Posterior cingulate gyrus (tissue), 11 donors: Measurements from ENCODE around the gene LZTS2.
A peak's percentile ranks its signal among the peaks of the same experiment; 100 is the strongest.

Experiments used
- DNase-seq, 10 donors: peaks; one replicate each; pipeline versions ENCODE4 v3.0.0 to v3.0.0-alpha.2; 2020 to 2021; ENCODE audit warnings: mixed read lengths in 3 of 10
- intact Hi-C: fragments of 100-400 bp; cut with DNase I; formaldehyde crosslinking; loops from one replicate; pipeline ENCODE4 v1.15.1; 2023

Gene LZTS2

DNA sequence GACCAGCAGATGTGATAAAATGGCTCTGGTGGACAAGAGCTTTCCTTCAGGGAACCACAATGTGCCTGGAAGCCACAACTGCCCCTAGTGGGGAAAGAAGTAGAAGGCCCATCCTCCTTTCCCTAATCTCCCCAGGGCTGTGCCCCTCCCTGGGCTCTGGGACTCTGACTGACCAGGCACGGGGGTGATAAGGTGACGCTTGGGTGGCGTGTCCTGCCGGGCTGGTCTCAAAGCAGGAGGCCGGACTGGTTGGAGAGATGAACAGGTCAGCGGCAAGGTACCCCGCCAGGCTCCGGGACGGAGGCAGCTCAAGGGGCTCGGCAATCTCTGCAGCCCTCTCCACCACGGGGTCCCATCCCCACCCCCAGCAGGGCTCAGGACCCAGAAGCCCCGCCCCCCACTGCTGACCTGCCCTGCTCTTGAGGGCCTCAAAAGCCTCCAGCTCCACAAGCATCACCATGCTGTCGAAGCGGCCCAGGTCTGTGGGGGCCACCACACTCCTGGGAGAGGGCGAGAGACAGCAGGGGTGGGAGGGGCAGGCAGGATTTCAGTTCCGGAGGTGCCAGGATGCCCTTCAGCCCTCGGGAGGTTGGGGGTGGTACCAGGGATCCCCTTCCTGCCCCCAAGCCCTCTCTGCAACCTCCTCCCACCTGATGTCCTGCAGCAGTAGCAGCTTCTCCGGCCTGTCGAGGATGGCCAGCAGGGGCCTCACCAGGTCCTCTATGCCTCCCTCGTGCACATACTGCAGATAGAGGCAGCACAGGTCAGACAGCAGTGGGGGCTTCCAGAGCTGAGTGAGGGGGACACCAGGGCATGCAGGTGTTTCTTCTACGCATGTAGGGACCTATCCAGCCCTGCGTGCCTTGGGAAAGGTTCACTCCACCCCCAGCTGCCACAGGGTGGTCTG is 12.2 kb downstream of the LZTS2 start:
- peak in 1 of 10 donors; percentile 86 for DNase-seq
- intact Hi-C loops = no loop called here

DNA sequence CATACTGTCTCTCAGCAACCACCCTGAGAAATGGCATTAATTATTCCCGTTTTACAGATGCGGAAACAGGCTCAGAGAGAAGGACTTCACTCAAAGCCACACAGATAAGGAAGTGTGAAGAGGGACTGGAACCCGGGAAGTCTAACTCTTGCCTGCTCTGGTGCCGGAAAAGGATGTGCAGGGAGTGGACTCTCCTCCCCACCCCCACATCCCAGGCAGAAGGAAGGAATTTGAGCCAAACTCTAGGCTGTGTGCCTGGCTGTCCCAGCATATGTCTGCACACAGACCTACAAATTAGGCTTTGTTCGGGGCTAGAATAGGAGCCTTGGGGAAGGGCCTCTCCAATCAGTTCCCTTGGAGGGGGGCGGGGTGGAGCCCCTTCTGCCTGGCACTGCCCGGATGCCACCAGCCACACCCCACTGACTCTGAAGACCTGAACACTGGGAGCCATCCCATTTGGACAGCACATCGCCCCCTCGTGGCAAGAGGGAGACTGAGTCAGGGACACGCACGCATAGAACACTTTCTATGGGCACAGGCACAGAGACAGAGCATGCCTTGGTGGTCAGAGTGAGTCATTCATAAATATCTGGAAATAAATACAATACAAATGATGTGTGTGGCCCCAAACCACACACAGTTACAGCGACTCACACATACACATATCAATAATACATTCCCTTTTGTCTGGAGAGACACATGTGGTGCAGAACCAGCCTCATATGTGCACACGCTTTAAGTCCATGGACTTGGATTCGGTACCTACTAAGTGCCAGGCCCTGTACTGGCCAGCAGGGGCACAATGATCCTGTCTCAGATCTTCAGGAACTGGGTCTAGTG is 13.1 kb downstream of the LZTS2 start:
- DNase-seq = peak; percentile 86 to 99 (median 96)
- intact Hi-C loops = no loop called here

DNA sequence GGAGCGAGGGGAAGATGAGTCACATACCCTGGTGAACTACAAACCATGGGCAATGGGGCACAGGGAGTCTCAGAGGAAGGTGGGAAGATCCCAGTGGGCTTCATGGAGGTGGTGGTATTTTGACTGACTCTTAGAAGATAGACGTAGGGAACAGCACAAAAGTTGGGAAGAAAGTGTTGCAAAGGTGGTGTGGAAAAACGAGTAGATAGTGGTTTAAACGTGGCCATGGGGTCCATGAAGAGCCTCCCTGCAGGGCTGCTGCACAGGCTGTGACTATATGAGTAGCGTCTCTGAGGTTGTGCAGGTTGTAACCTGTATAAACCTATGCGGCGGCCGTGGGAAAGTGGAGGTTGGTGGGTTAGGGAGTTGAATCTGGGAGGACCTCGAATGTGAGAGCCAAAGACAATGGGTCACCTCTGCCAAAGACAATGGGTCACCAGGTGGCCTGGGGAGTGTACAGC is 13.8 kb downstream of the LZTS2 start:
- intact Hi-C loops = no loop called here
- DNase-seq = no peak

GRCh38 chr10:101014230-101014884 is 14.7 kb downstream of the LZTS2 start:
- DNase-seq = peak; percentile 67 to 97 (median 91)
- intact Hi-C loops = loop anchor here (1.0 kb wide), 1 partner anchor 20 kb away; no protein-coding TSS in a partner anchor

DNA sequence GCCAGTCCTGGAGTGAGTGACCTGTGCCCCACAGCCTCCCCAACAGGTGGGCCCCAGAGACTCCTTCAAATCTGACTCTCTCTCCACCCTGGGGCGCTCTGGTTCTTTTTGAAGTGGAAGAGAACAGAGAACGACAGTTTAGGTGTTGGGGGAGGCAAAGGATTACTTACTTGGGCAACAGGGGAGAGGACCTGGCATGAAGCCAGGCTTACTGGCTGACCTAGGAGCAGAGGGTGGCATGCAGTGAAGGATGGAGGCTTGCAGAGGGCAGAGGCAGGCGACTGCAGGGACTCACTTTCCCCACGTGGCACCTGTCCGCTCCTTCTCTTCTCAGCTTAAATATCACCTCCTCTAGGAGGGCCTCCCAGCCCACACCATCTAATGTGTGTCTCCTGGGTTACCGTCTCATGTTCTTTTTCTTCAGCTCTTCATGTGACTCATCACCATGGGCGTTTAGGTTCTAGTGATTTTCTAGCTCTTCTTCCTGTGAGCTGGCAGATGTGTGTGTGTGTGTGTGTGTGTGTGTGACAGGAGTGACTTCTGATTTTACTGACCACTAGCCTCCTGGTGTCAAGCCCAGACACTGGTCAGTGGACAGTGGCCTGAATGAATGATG is 15.5 kb downstream of the LZTS2 start:
- no peak for DNase-seq

DNA sequence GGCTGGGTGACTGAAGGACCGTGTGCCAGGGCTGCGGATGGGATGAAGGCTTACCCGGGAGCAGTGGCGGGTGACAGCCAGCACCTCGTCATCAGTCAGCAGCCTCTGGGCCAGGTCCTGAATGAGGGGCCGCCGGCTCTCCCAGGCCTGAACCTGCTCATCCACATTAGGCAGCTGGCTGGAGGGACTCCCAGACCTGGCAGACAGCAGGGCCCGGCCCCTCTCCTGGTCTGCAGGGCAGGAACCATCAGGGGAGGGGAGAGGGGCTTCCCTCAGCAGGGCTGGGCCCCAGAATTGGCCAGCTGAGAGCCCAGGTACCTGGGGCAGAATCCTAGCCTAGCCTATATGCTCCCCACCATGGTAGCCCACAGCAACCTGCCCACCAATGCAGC is 16.0 kb downstream of the LZTS2 start:
- peak in 1 of 10 donors; percentile 47 for DNase-seq
- intact Hi-C loops = no loop called here

More for the DNA sequence above, 15.5 kb downstream of the LZTS2 start:
- intact Hi-C loops = loop anchor here (1.0 kb wide), 1 partner anchor 21 kb away; no protein-coding TSS in a partner anchor

DNA sequence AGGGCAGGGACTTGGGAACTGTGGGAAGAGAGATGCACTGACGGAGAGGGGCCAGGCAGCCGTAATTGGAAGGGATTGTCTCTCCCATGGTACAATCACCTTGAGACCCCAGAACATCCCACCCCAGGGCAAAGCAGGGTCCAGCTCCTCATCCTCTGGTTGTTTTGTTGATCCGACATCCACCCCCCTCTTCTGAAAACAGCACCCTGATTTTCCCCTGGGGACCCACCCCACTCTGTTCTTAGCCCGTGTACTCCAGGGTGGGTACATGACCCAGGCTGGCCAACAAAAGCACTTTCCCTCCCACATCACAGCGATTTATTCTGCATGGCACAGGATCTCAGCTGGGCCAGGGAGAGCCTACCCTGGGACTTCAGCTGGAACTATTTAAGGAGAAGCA is 17.2 kb downstream of the LZTS2 start:
- intact Hi-C loops = no loop called here
- peak in 1 of 10 donors; percentile 23 for DNase-seq

GRCh38 chr10:101018118-101018599 is 18.6 kb downstream of the LZTS2 start:
- intact Hi-C loops = loop anchor here (2.0 kb wide), 1 partner anchor 51 kb away; no protein-coding TSS in a partner anchor
- peak in 2 of 10 donors; percentile 68 to 70 for DNase-seq

- peak; percentile 69 to 98 (median 88) for DNase-seq
- intact Hi-C loops = loop anchor here (2.0 kb wide), 1 partner anchor 50 kb away; no protein-coding TSS in a partner anchor
Measured at GRCh38 chr10:101018600-101019439, 19.2 kb downstream of the LZTS2 start.

- DNase-seq = no peak
- intact Hi-C loops = loop anchor here (2.0 kb wide), 1 partner anchor 49 kb away; no protein-coding TSS in a partner anchor
Measured at GRCh38 chr10:101019440-101019703, 19.8 kb downstream of the LZTS2 start.

DNA sequence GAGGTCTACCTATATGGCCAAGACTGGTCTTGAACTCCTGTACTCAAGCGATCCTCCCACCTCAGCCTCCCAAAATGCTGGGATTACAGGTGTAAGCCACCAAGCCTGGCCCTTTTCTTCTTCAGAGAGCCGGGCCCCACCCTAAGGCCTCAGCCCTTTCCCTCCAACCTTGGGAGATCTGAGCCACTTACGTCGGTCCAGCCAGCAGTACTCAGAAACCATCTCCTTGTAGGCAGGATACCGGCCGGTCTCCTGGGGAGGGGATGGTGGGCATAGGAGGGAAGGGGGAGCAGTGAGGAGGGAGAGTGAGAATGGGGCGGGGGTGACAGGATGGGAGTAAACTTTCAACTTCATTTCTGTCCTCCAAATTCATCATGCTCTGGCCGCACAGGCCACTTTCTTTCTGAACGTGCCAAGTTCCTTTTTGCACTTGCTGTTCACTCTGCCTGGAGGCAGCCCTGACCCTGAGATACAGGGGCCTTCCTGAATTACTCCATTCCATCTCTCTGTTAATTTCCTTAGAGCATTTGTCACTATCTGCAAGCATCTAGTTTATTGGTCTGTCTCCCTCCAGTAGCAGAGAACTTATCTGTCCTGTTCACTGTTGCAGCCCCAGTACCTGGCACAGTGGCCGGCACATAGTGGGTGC is 20.9 kb downstream of the LZTS2 start:
- peak in 1 of 10 donors; percentile 58 for DNase-seq
- intact Hi-C loops = no loop called here

GRCh38 chr10:101021239-101021638 is 21.6 kb downstream of the LZTS2 start:
- DNase-seq = peak in 1 of 10 donors; percentile 70
- intact Hi-C loops = no loop called here

- peak in 1 of 10 donors; percentile 55 for DNase-seq
- intact Hi-C loops = no loop called here
Measured at GRCh38 chr10:101021692-101022251, 22.2 kb downstream of the LZTS2 start.

DNA sequence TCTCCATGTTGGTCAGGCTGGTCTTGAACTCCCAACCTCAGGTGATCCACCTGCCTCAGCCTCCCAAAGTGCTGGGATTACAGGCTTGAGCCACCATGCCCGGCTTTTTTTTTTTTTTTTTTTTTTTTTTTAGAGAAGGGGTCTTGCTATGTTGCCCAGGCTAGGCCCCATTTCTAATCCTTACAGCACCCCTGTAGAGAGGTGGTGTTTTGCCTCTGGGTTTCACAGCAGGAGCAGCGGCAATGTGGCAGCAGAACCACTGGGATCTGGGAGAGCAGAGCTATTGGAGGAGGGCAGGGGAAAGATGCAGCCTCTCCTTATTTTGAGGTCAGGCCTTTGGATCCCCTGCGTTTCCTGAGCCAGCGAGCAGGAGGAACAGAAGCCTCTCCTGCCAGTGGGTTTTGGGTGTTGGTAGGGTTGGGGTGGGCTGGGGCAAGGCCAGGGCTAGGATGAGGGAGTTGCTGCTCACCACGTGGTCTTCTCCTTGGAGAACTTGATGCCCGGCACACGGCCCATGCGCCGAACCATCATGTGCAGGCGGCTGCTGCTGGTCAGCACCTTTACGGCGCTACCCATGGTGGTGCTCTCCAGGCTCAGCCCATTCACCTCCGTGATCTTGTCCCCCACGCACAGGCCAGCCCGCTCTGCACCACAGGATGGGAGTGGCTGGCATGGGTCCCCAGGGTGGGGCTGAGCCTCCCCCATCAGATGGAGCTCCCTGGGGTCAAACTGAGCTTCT is 23.5 kb downstream of the LZTS2 start:
- DNase-seq = peak in 1 of 10 donors; percentile 44
- intact Hi-C loops = no loop called here

- DNase-seq = peak in 1 of 10 donors; percentile 15
- intact Hi-C loops = no loop called here
Measured at GRCh38 chr10:101027106-101027720, 27.6 kb downstream of the LZTS2 start.

- intact Hi-C loops = no loop called here
- peak in 1 of 10 donors; percentile 23 for DNase-seq
Measured at GRCh38 chr10:101028446-101029337, 29.1 kb downstream of the LZTS2 start.
